Breast epithelium (tissue), 4 donors: ENCODE results near the gene UACA. TPM values are rescaled to one million over a fixed set of nuclear protein-coding genes. Genes with fewer than 3 reads are reported as not detected.
A peak's percentile ranks its signal among the peaks of the same experiment; 100 is the strongest.

Experiments
- DNase-seq, 2 donors: peaks; one replicate each; pipeline ENCODE4 v3.0.0-alpha.2; 2019; ENCODE audit warnings: low spot score in 2 of 2
- H3K27ac ChIP-seq, 2 donors: fragments of 200-600 bp; sonication (generic) in 1 of 2; one replicate each; pipeline ENCODE4 v1.5.1; 2016 to 2019; ENCODE audit warnings: mild to moderate bottlenecking in 1 of 2
- H3K27me3 ChIP-seq, 2 donors: fragments of 200-600 bp; sonication (generic) in 1 of 2; one replicate each; pipeline versions ENCODE4 v1.5.1 to v1.6.0; 2017 to 2019; ENCODE audit warnings: control low read depth in 1 of 2, mild to moderate bottlenecking in 1 of 2
- H3K36me3 ChIP-seq: fragments of 200-600 bp; one replicate; pipeline ENCODE4 v1.5.1; 2019
- H3K4me1 ChIP-seq, 2 donors: fragments of 200-600 bp; sonication (generic); one replicate each; pipeline ENCODE4 v1.5.1; 2016 to 2019; ENCODE audit warnings: control low read depth in 1 of 2
- H3K4me3 ChIP-seq, 3 donors: fragments of 200-600 bp; sonication (generic); 1 replicate in 2 of 3; 2 replicates in 1 of 3; pipeline ENCODE4 v1.5.1; 2016 to 2019; ENCODE audit warnings: mild to moderate bottlenecking in 3 of 3, moderate library complexity in 2 of 3
- H3K9me3 ChIP-seq, 2 donors: fragments of 200-600 bp; sonication (generic) in 1 of 2; one replicate each; pipeline ENCODE4 v1.5.1; 2016 to 2019; ENCODE audit warnings: control low read depth in 1 of 2
- CTCF ChIP-seq, 3 donors: fragments of 450-650 bp; IDR thresholded peaks; one replicate each; pipeline ENCODE4 v1.5.1; 2016 to 2017; ENCODE audit warnings: antibody characterized with exemption in 3 of 3, mild to moderate bottlenecking in 3 of 3, moderate library complexity in 3 of 3
- POLR2A ChIP-seq: fragments of 450-650 bp; IDR thresholded peaks from one replicate; pipeline ENCODE4 v1.6.1; 2016; ENCODE audit warnings: antibody characterized with exemption, mild to moderate bottlenecking, moderate library complexity
- POLR2AphosphoS5 ChIP-seq, 3 donors: sonication (generic); formaldehyde crosslinking; IDR thresholded peaks; one replicate each; pipeline ENCODE4 v1.6.1; 2017; ENCODE audit warnings: antibody characterized with exemption in 3 of 3
- intact Hi-C: fragments of 100-400 bp; cut with DNase I; formaldehyde crosslinking; loops from one replicate; pipeline ENCODE4 v1.15.1; 2023; ENCODE audit warnings: low total_unique reads
- total RNA-seq, 3 donors: library from RNA; depleted of rRNA; stranded (reverse); fragments of >200 nt; gene quantifications; one replicate each; pipeline ENCODE4 v1.1.0, GENCODE V29; 2016

The UACA gene
- total RNA-seq, 3 donors from 2014 or later, result 68.5 to 144 (median 71.7) TPM

- TF ChIP-seq CTCF (IDR thresholded peaks at IDR 0.05) (no peak), POLR2AphosphoS5 (IDR thresholded peaks at IDR 0.05) (no peak), POLR2A (no peak)
- no peaks in the 10 kb centered on the region for H3K9me3 ChIP-seq
- no peak for DNase-seq
- H3K27ac ChIP-seq, result no peak overlapping the region
- intact Hi-C loops, result no loop called here
- peaks cover 0 to 9% of the 10 kb centered on the region in 2 donors for H3K4me1 ChIP-seq
- no peaks in the 10 kb centered on the region for H3K36me3 ChIP-seq
- no peaks in the 10 kb centered on the region for H3K27me3 ChIP-seq
- H3K4me3 ChIP-seq, result no peak overlapping the region
Measured at GRCh38 chr15:70687482-70687881, 75.9 kb downstream of the UACA start.

- intact Hi-C loops, result no loop called here
- Histone ChIP-seq H3K27me3 (no peaks in the 10 kb centered on the region), H3K4me1 (peaks cover 0 to 4% of the 10 kb centered on the region in 2 donors), H3K36me3 (no peaks in the 10 kb centered on the region), H3K27ac (peak overlapping the region; percentile 18 to 23), H3K4me3 (no peak overlapping the region), H3K9me3 (no peaks in the 10 kb centered on the region)
- no peak for TF ChIP-seq POLR2AphosphoS5 (IDR thresholded peaks at IDR 0.05)
- TF ChIP-seq CTCF (IDR thresholded peaks at IDR 0.05), result no peak
- no peak for TF ChIP-seq POLR2A
- DNase-seq, result no peak
Measured at GRCh38 chr15:70680817-70681216, 82.5 kb downstream of the UACA start.

- TF ChIP-seq POLR2A, result no peak
- no peak for TF ChIP-seq POLR2AphosphoS5 (IDR thresholded peaks at IDR 0.05)
- H3K27me3 ChIP-seq, result no peaks in the 10 kb centered on the region
- no peaks in the 10 kb centered on the region for H3K9me3 ChIP-seq
- intact Hi-C loops, result no loop called here
- H3K4me1 ChIP-seq, result peaks cover 0 to 4% of the 10 kb centered on the region in 2 donors
- H3K27ac ChIP-seq, result no peak overlapping the region
- H3K4me3 ChIP-seq, result no peak overlapping the region
- H3K36me3 ChIP-seq, result no peaks in the 10 kb centered on the region
- no peak for DNase-seq
Measured at GRCh38 chr15:70679919-70680231, 83.5 kb downstream of the UACA start.

- H3K27me3 ChIP-seq, result no peaks in the 10 kb centered on the region
- intact Hi-C loops, result no loop called here
- no peak overlapping the region for H3K4me3 ChIP-seq
- no peaks in the 10 kb centered on the region for H3K9me3 ChIP-seq
- H3K4me1 ChIP-seq, result no peaks in the 10 kb centered on the region
- DNase-seq, result no peak
- no peaks in the 10 kb centered on the region for H3K36me3 ChIP-seq
- no peak overlapping the region for H3K27ac ChIP-seq
- TF ChIP-seq CTCF (IDR thresholded peaks at IDR 0.05) (no peak), POLR2A (no peak), POLR2AphosphoS5 (IDR thresholded peaks at IDR 0.05) (no peak)
Measured at GRCh38 chr15:70672081-70672480, 91.3 kb downstream of the UACA start.

- Histone ChIP-seq H3K27ac (no peak overlapping the region), H3K27me3 (no peaks in the 10 kb centered on the region), H3K4me3 (no peak overlapping the region), H3K36me3 (no peaks in the 10 kb centered on the region), H3K9me3 (no peaks in the 10 kb centered on the region), H3K4me1 (no peaks in the 10 kb centered on the region)
- intact Hi-C loops, result no loop called here
- TF ChIP-seq CTCF (IDR thresholded peaks at IDR 0.05) (no peak), POLR2AphosphoS5 (IDR thresholded peaks at IDR 0.05) (no peak), POLR2A (no peak)
- no peak for DNase-seq
Measured at GRCh38 chr15:70670680-70671079, 92.7 kb downstream of the UACA start.

GRCh38 chr15:70669966-70670658 lies 93.2 kb downstream of the UACA start:
- no peaks in the 10 kb centered on the region for H3K27me3 ChIP-seq
- DNase-seq, result no peak
- no peak overlapping the region for H3K4me3 ChIP-seq
- intact Hi-C loops, result no loop called here
- no peaks in the 10 kb centered on the region for H3K36me3 ChIP-seq
- no peak for TF ChIP-seq POLR2A
- H3K9me3 ChIP-seq, result no peaks in the 10 kb centered on the region
- H3K27ac ChIP-seq, result no peak overlapping the region
- no peaks in the 10 kb centered on the region for H3K4me1 ChIP-seq
